ENCODE results near the gene ATP1B3.
A peak's percentile ranks its signal among the peaks of the same experiment; 100 is the strongest.

The ATP1B3 gene

DNA sequence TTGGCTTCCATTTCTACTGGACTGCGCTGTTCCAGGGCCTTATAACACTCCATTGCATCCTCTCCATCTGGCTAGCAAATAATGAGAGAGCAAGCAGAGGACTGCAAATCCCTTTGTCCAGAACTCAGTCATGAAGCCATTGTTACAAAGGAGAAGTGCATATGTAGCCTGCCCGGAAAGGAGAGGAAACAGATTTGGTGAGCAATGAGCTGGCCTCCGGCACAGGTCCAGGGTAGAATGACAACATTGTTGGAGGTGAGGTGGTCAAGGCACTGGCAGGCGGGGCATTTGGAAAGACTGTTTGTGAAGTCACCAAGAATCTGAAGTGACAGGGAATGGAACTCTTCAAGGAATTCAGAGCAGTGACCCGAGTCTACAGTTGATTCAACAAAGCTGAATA lies 25.0 kb upstream of the ATP1B3 start:
- TF ChIP-seq ZNF274 (IDR thresholded peaks at IDR 0.05; ENCODE audit: low read depth, low read length) = no peak

DNA sequence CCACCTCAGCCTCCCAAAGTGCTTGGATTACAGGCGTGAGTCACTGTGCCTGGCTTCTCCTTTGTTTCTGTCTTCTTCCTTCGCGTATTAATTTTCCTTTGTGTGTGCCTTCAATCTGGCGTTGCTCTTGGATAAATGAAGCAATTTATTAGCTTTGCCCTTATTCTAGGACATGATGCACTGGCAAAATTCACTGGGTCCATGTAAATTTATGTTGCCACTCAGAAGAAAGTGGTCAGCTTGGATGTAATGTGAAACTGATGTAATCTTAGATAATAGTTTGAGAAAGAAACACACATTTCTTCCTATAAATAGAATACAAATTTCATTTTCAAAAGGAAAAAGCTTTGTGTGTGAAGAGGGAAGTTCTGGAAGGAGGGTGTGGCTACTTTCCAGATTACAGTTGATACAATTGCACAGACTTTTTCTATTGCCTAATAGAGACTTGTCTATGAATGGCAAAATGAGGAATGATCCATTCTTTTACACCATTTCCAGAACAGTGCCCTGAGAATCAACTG lies 23.3 kb upstream of the ATP1B3 start:
- no peak overlapping the region for H3K4me3 ChIP-seq (ENCODE audit: low read length)
- no peak for TF ChIP-seq ZNF274 (IDR thresholded peaks at IDR 0.05; ENCODE audit: low read depth, low read length)

More for the DNA sequence above, 25.0 kb upstream of the ATP1B3 start:
- no peak overlapping the region for H3K4me3 ChIP-seq (ENCODE audit: low read length)

DNA sequence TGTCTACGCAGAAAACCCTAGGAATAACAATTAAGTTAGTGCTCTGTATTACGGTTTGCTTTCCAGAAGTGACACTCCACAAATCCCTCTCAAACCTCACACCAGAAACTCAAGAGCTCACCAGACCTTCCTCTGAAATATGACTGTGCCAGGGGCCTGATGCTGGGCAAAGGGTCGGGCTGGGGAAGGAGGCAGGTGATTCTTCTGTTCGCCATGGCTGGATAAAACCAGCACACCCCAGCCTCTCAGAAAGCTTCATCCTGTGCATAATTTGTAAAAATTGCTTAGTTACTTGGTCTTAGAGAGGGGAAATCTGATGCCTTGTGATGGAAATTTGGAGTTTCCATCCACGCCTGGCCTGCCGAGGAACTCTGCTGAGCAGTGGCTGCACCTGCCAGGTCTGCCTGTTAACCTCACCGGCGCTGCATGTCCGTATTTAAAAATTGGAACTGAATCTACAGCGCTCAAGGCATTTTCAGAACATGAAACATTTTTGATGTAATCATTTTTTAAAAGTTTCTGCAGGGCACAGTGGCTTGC lies 22.7 kb upstream of the ATP1B3 start:
- TF ChIP-seq ZNF274 (IDR thresholded peaks at IDR 0.05; ENCODE audit: low read depth, low read length) = no peak
- no peak overlapping the region for H3K4me3 ChIP-seq (ENCODE audit: low read length)

DNA sequence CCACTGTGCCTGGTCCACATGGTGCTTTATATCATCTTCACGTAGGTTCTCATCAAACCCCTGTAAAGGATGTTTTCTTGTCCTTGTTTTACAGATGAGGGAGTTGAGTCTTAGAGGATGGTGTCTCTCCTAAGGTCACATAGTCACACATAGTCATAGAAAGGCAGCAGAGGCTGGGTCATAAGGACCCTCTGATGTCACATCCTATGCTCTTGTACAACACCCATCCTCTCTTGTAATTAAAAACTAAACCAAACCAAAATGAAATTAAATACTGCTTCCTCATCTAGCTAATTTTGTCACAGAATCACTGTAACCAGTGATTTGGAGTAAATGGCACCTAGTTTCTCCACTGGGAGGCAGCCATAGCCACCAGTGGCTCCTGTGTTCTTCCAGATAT lies 21.8 kb upstream of the ATP1B3 start:
- H3K4me3 ChIP-seq (ENCODE audit: low read length) = no peak overlapping the region
- TF ChIP-seq ZNF274 (IDR thresholded peaks at IDR 0.05; ENCODE audit: low read depth, low read length) = no peak

DNA sequence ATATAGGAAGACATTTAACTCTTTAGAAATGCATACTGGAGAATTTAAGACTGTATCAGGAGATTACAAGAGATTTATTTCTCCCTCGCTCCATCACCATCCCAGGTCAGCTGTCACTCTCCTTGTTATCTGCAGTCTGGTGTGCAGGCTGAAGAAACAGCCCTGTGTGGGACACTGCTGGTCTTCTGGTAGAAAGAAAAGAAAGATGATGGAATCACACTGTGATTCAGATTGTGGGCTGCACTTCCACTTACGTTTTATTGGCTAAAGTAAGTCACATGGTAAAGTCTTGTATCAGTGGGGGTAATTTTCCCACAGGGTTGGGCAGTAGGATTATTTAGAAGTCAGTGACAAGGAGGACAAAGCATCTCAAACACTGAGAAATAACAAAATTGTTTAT lies 18.1 kb upstream of the ATP1B3 start:
- no peak for TF ChIP-seq ZNF274 (IDR thresholded peaks at IDR 0.05; ENCODE audit: low read depth, low read length)

DNA sequence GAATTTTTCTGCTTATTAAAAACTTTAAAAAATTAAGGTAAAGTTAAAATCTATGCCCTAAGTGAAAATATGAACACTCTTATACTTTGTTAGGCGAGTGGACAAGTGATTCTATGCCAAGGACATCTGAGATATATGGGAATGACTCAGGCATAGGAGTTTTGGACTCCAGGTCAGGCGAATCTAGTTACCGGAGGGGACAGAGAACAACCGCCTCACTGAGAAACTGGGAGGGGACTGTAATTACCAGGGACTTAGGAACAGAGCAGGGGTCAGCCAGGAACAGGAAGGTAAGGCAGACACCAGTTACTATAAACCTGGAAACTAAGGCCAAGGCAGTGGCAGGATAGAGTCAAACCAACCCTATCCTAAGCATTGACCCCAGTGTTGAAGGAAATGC lies 16.8 kb upstream of the ATP1B3 start:
- TF ChIP-seq ZNF274 (IDR thresholded peaks at IDR 0.05; ENCODE audit: low read depth, low read length) = no peak
- H3K4me3 ChIP-seq (ENCODE audit: low read length) = no peak overlapping the region

More for the DNA sequence above, 18.1 kb upstream of the ATP1B3 start:
- H3K4me3 ChIP-seq (ENCODE audit: low read length) = no peak overlapping the region

DNA sequence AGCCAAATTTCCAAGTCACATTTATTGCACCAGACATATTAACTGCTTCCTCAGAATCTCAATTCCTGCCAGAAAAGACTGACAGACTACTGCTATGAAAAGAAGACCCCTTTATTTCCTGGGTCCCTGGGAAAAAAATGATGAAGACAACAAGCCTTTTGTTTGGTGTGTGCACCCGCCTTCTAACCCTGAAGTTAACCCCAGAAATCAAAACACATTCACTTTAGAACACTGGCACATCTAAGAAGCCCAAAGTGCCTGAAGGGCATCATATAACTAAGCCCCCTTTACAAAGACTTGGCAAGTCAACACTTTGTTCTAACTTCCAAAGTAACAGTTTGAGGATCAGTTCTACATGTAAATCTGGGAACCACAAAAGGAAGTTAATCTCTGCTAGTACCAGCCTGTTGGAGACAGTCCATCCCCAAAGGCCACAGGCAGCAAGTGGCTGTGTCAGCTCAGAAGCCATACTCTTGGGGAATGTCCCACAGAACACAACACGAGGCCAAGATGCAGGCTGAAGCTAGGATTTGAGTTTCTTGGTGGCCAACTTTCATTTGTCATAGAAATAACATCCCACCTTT lies 16.3 kb upstream of the ATP1B3 start:
- no peak for TF ChIP-seq ZNF274 (IDR thresholded peaks at IDR 0.05; ENCODE audit: low read depth, low read length)
- no peak overlapping the region for H3K4me3 ChIP-seq (ENCODE audit: low read length)

DNA sequence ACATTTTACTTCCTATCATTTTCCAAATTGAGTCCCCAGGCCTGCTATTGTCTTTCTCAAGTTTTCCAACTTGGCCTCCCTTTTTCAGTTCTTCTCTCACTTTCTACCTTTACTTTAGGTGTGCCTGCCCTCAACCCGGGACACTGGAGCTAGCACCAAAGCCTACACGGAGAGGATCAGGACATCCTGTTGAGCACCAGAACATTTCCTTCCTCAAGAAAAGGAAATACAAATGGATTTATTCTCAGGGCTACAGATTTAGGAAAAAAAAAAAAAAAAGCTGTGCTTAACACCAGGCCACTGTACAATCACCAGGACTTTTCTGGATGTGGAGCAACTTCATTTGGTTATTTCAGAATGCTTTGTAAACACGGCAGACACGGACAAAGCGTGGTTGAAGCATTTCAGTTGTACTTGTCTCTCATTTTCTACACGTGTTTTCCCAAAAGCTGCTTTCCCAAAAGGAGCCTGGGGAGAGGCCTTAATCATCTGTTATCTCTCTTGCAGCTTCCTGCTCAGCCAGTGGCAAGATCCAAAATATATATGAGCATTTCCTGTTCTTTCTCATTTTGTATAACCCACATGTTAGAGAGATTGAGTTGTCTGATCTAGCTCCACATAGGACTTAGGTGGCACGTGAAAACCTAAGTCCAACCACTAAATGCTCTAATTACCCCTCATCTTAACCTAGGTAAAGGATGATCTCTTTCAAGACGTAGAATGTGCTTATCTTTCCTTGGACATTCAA lies 15.5 kb upstream of the ATP1B3 start:
- H3K4me3 ChIP-seq (ENCODE audit: low read length) = no peak overlapping the region
- no peak for TF ChIP-seq ZNF274 (IDR thresholded peaks at IDR 0.05; ENCODE audit: low read depth, low read length)

DNA sequence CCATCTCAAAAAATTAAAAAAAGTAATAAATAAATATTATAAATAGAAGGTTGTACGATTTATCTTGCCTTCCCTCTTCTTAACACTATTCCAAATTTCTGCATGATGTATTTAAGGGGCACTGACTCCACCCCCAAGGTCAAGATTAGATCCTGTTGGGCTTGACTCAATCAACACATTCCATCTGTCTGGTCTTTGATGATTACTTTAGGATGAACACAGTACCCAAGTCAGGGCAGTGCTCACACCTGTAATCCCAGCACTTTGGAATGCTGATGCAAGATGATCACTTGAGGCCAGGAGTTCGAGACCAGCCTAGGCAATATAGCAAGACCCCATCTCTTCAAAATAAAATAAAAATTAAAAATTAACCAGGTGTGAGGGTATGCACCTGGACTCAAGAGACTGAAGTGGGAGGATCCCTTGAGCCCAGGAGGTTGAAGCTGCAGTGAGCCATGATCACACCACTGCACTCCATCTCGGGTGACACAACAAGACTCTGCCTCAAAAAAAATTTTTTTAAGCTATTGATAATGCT lies 14.1 kb upstream of the ATP1B3 start:
- no peak for TF ChIP-seq ZNF274 (IDR thresholded peaks at IDR 0.05; ENCODE audit: low read depth, low read length)
- H3K4me3 ChIP-seq (ENCODE audit: low read length) = no peak overlapping the region

DNA sequence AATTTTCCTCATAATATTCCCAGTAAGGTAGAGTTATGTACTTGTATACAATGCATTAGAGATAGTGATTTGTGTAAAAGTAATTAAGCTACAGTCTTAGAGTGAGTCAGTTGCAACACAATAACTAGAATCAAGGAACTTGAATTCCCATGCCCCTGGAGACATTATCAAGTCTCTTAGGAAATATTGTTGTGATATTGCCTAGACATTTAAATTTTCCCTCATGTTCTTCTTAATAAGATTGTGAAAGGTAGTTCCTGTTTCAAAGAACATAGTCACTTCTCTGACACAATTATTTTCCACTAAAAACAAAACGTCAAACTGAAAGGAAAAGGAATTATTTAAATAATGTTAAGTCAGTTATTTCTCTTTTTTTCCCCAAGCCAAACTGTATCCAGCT lies 13.0 kb upstream of the ATP1B3 start:
- no peak for TF ChIP-seq ZNF274 (IDR thresholded peaks at IDR 0.05; ENCODE audit: low read depth, low read length)
- H3K4me3 ChIP-seq (ENCODE audit: low read length) = no peak overlapping the region

DNA sequence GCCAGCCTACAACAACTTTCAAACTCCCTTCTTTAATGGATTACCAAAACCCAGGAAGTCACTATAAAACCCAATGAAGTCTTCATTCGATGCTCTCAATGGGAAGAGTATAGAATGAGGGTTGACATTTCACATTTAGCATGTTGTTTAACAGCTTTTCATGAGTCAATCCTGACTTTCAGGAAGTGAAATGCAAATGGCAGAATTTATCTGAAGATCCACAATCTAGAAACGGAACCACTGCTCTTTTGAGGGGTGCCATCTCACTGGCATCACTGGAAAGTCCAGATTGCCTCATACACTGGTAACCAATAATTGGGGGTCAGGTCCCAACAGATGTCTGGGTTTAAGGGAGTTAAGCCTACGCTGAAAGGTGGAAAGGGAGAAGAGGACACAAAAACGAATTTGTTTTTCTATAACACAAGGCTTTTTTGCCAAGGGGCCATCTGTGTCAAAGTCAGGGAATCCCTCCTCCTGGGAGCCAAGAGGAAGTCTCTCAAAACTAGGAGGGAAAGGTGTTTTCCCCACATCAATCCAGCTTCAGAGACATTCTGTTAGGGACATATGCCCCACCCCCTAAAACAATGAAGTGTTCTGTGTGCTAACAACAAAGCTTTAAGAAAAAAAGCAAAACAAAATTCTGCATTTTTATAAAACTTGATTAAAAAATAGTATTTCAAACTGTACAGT lies 12.0 kb upstream of the ATP1B3 start:
- H3K4me3 ChIP-seq (ENCODE audit: low read length) = no peak overlapping the region
- TF ChIP-seq ZNF274 (IDR thresholded peaks at IDR 0.05; ENCODE audit: low read depth, low read length) = no peak

DNA sequence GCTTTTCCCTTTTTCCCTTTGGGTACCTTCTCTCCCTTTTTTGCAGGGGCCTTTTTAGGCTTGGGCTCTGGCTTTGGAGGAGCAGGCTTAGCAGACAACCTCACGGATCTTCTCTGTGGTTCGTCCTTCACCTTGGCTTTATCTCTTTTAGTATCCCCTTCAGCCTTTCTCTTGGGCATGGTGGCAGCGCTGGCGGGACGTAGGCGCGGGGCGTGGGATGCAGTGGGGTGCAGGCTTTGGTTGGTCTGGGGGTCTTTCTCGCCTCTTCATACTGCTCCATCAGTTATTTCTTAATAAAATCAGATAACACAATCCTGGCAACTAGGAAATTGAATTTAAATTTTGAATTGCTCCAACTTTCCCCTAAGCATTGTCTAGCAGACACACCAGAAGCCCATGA lies 11.3 kb upstream of the ATP1B3 start:
- H3K4me3 ChIP-seq (ENCODE audit: low read length) = no peak overlapping the region

DNA sequence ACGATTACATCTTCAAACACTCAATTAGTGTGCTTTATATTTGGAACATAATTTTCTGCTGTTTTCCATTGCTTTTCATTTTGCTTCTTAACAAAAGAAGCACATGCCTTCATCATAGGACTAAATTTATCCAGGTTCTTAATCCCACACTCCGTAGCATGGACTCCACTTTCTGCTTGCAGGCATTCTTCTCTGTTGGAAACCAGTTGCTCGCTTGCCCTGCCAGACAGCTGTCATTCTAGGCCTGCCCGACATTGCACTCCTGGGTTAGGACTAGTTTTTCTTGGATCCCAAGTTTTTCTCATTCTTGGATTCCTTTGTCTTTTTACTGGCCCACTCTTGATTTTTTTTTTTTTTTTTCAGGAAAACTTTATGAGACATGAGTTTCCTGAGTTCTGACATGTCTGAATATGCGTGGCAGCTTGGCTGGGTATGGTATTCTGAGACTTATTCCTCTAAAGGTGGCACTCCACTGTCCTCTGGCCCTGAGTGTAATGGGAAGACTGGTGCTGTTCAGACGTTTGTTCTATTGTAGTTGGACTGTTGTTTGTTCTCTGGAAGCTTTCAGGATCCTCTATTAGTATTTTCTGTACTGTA lies 6.3 kb upstream of the ATP1B3 start:
- H3K4me3 ChIP-seq (ENCODE audit: low read length) = no peak overlapping the region
- TF ChIP-seq ZNF274 (IDR thresholded peaks at IDR 0.05; ENCODE audit: low read depth, low read length) = no peak

More for the DNA sequence above, 11.3 kb upstream of the ATP1B3 start:
- TF ChIP-seq ZNF274 (IDR thresholded peaks at IDR 0.05; ENCODE audit: low read depth, low read length) = no peak

DNA sequence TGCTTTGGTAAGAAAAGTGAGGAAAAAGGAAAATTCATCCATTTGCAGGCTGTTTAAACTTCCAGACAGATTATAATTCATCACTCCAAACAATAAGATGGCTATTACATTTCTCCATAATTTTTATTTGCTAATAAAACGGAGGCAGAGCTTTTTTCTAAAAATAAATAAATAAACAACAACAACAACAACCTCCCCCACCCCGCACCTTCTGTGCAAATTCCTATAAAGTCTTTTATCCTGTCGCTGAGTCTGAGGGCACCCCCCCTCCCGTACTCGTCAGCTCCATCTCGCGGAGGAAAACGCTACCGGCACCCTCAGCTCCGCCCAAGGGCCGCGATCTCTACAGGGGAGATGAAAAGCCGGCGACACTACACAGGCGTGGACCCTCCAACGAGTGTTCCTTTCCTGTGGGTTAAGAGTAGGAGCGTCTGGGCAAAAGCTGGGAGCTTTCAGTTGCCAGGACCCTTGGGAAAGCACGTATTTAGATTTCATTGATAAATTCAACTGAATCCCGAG lies 1.0 kb upstream of the ATP1B3 start:
- TF ChIP-seq ZNF274 (IDR thresholded peaks at IDR 0.05; ENCODE audit: low read depth, low read length) = no peak
- peak overlapping the region; percentile 85 for H3K4me3 ChIP-seq (ENCODE audit: low read length)
